Measurements from ENCODE around the gene SSU72. TPM values are rescaled to one million over a fixed set of nuclear protein-coding genes. Genes with fewer than 3 reads are reported as not detected.

SSU72 gene
- total RNA-seq, 1 donor from 2014 or later = 94.1 TPM

DNA sequence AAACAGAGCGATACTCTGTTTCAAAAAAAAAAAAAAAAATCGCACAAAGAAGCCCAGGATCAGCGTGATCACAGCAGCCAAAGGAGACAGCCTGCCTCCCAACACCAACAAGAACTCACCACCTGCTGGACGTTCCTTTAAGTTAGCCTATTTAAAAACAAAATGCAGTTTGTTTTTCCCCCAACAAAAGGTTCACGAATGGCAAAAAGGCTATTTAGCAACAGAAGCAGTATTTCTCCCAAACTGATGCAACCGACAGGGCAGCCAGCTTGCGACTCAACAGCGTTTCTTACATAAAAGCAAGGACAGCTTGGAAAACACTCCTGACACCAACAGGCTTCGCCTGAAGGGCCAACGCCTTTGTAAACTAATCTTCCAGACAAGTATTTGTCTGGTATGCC, 6.8 kb downstream of the SSU72 start:
- Histone ChIP-seq H3K27ac (no peak overlapping the region), H4K20me1 (ENCODE audit: low read depth) (peaks cover 90% of the 10 kb centered on the region)

DNA sequence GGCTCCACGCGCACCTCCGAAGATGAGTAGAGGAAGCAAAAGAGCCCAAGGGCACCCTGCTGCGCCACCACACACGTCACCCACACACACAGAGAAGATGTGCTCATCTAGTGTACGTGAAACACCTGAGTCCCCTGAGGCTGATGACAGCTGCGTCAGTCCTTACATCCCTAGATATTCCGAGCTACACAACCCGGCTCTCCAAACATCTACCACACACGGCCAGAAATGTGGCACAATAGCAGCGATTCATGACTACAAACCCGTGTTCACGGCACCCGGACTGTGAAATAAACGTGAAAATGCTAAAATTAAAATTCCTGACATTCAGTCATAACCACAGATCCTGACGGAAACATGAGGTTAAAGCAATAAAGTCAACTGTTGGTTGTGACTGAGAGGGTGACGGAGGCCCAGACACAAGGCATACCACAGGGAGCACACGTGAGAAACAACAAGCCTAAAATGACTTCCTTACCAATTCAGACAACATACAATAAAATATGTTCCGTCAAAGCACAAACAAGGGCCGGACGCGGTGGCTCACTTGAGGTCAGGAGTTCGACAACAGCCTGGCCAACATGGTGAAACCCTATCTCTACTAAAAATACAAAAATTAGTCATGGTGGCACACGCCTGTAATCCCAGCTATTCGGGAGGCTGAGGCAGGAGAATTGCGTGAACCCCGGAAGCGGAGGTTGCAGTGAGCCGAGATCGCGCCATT, 7.3 kb downstream of the SSU72 start:
- Histone ChIP-seq H3K9ac (no peak overlapping the region), H4K20me1 (ENCODE audit: low read depth) (peaks cover 84% of the 10 kb centered on the region), H3K4me3 (no peak overlapping the region), H3K27me3 (no peaks in the 10 kb centered on the region), H3K27ac (no peak overlapping the region), H3K4me2 (no peak overlapping the region), H3F3A (ENCODE audit: low read depth) (peaks cover 11% of the 10 kb centered on the region), H3K4me1 (no peaks in the 10 kb centered on the region), H3K36me3 (no peaks in the 10 kb centered on the region), H3K79me2 (ENCODE audit: low read depth) (peaks cover 98% of the 10 kb centered on the region), H3K9me3 (ENCODE audit: low read depth) (no peaks in the 10 kb centered on the region), H2AFZ (replicated peaks) (no peak overlapping the region)
- H3K27ac Mint-ChIP-seq = peak overlapping the region; percentile 15
- H3K27me3 Mint-ChIP-seq (ENCODE audit: insufficient read depth, low read depth) = peaks cover 3% of the 10 kb centered on the region
- no peak overlapping the region for H3K4me3 Mint-ChIP-seq
- H3K9me3 Mint-ChIP-seq = no peaks in the 10 kb centered on the region
- H3K36me3 Mint-ChIP-seq = peaks cover 27% of the 10 kb centered on the region
- TF ChIP-seq, protein P1, sequence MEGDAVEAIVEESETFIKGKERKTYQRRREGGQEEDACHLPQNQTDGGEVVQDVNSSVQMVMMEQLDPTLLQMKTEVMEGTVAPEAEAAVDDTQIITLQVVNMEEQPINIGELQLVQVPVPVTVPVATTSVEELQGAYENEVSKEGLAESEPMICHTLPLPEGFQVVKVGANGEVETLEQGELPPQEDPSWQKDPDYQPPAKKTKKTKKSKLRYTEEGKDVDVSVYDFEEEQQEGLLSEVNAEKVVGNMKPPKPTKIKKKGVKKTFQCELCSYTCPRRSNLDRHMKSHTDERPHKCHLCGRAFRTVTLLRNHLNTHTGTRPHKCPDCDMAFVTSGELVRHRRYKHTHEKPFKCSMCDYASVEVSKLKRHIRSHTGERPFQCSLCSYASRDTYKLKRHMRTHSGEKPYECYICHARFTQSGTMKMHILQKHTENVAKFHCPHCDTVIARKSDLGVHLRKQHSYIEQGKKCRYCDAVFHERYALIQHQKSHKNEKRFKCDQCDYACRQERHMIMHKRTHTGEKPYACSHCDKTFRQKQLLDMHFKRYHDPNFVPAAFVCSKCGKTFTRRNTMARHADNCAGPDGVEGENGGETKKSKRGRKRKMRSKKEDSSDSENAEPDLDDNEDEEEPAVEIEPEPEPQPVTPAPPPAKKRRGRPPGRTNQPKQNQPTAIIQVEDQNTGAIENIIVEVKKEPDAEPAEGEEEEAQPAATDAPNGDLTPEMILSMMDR (IDR thresholded peaks at IDR 0.05) = no peak
- TF ChIP-seq EZH2phosphoT487 (IDR thresholded peaks at IDR 0.05) = no peak
- no peak for TF ChIP-seq EZH2 (IDR thresholded peaks at IDR 0.05)
- no peaks in the 10 kb centered on the region for H3K4me1 Mint-ChIP-seq
- no peak for DNase-seq (ENCODE audit: low spot score)

More for the DNA sequence above, 6.8 kb downstream of the SSU72 start:
- Histone ChIP-seq H2AFZ (replicated peaks) (no peak overlapping the region), H3K4me1 (no peaks in the 10 kb centered on the region), H3F3A (ENCODE audit: low read depth) (peaks cover 11% of the 10 kb centered on the region), H3K4me3 (no peak overlapping the region), H3K9me3 (ENCODE audit: low read depth) (no peaks in the 10 kb centered on the region), H3K36me3 (no peaks in the 10 kb centered on the region), H3K9ac (no peak overlapping the region), H3K79me2 (ENCODE audit: low read depth) (peaks cover 99% of the 10 kb centered on the region), H3K27me3 (no peaks in the 10 kb centered on the region), H3K4me2 (no peak overlapping the region)
- Mint-ChIP-seq H3K27me3 (ENCODE audit: insufficient read depth, low read depth) (peaks cover 3% of the 10 kb centered on the region), H3K9me3 (no peaks in the 10 kb centered on the region), H3K4me1 (no peaks in the 10 kb centered on the region), H3K36me3 (peaks cover 27% of the 10 kb centered on the region), H3K27ac (no peak overlapping the region), H3K4me3 (no peak overlapping the region)
- DNase-seq (ENCODE audit: low spot score) = no peak
- TF ChIP-seq EZH2 (IDR thresholded peaks at IDR 0.05) (no peak), EZH2phosphoT487 (IDR thresholded peaks at IDR 0.05) (no peak)
- TF ChIP-seq, protein P1 (IDR thresholded peaks at IDR 0.05) = no peak

DNA sequence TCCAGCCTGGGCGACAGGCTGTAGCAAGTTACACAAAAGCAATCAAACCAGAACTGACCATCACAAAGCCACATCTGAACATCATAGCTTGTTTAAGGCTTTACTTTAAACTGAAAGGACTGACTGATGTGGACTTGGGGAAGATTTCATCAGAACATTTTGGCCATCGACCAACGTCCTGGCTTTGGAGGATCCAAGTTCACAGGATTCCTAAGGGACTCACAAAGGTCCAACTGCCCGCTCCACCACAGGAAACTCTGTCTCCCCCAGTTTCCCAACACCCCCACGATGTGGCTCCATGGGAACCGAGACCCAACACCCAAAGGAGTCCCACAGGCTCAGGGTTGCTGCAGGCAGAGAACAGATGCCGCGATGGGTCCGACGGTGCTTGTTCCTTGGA, 9.3 kb downstream of the SSU72 start:
- no peak for DNase-seq (ENCODE audit: low spot score)

More for the DNA sequence above, 9.3 kb downstream of the SSU72 start:
- H3K79me2 ChIP-seq (ENCODE audit: low read depth) = peaks cover 78% of the 10 kb centered on the region
- Mint-ChIP-seq H3K4me1 (no peaks in the 10 kb centered on the region), H3K36me3 (peaks cover 27% of the 10 kb centered on the region), H3K27me3 (ENCODE audit: insufficient read depth, low read depth) (peaks cover 3% of the 10 kb centered on the region), H3K27ac (no peak overlapping the region), H3K4me3 (no peak overlapping the region), H3K9me3 (no peaks in the 10 kb centered on the region)
- H3K9ac ChIP-seq = no peak overlapping the region
- no peak for TF ChIP-seq EZH2phosphoT487 (IDR thresholded peaks at IDR 0.05)
- TF ChIP-seq EZH2 (IDR thresholded peaks at IDR 0.05) = no peak
- TF ChIP-seq, protein P1 (IDR thresholded peaks at IDR 0.05) = no peak
- no peak overlapping the region for H3K4me3 ChIP-seq
- peaks cover 5% of the 10 kb centered on the region for H3F3A ChIP-seq (ENCODE audit: low read depth)
- H4K20me1 ChIP-seq (ENCODE audit: low read depth) = peaks cover 69% of the 10 kb centered on the region
- no peak overlapping the region for H3K27ac ChIP-seq
- no peaks in the 10 kb centered on the region for H3K36me3 ChIP-seq
- no peak overlapping the region for H3K4me2 ChIP-seq
- H2AFZ ChIP-seq (replicated peaks) = no peak overlapping the region
- H3K9me3 ChIP-seq (ENCODE audit: low read depth) = no peaks in the 10 kb centered on the region
- no peaks in the 10 kb centered on the region for H3K27me3 ChIP-seq
- H3K4me1 ChIP-seq = no peaks in the 10 kb centered on the region

Data from neural progenitor cell (in vitro differentiated cells).